Activated CD4-positive, alpha-beta T cell treated with anti-CD3 and anti-CD28 coated beads for 36 hours (primary cell): ENCODE results near the gene RPTOR. TPM values are rescaled to one million over a fixed set of nuclear protein-coding genes. Genes with fewer than 3 reads are reported as not detected.

ENCODE experiments used
- ATAC-seq: fragments of 200-7000 bp; cut with Tn5 transposase; one replicate; pipeline ENCODE4 v1.10.0; 2021; ENCODE audit warnings: mild to moderate bottlenecking, moderate library complexity
- CTCF ChIA-PET: fragments of 350-600 bp; sonication (Branson Sonifier 250); formaldehyde crosslinking; loops from one replicate; lab custom pipeline; 2021; ENCODE audit warnings: antibody characterized with exemption; lab: Charles Lee
- POLR2A ChIA-PET: fragments of 350-600 bp; sonication (Branson Sonifier 250); formaldehyde crosslinking; loops from one replicate; lab custom pipeline; 2021; ENCODE audit warnings: antibody characterized with exemption, inconsistent platforms; lab: Charles Lee
- DNase-seq: peaks from one replicate; pipeline ENCODE4 v3.0.0-alpha.2; 2020
- H3K27ac Mint-ChIP-seq: one replicate; pipeline ENCODE4 v1.8.0; 2021; ENCODE audit warnings: mixed read lengths
- H3K27me3 Mint-ChIP-seq: one replicate; pipeline ENCODE4 v1.8.0; 2021; ENCODE audit warnings: mixed read lengths
- H3K36me3 Mint-ChIP-seq: one replicate; pipeline ENCODE4 v1.8.0; 2021; ENCODE audit warnings: low read depth, mixed read lengths
- H3K4me1 Mint-ChIP-seq: one replicate; pipeline ENCODE4 v1.8.0; 2021; ENCODE audit warnings: mixed read lengths
- H3K4me3 Mint-ChIP-seq: one replicate; pipeline ENCODE4 v1.8.0; 2021; ENCODE audit warnings: mild to moderate bottlenecking, moderate library complexity, mixed read lengths
- H3K9me3 Mint-ChIP-seq: one replicate; pipeline ENCODE4 v1.8.0; 2021; ENCODE audit warnings: low read depth, mixed read lengths
- intact Hi-C, 2 experiments: fragments of 100-400 bp; cut with DNase I in 1 of 2; cut with micrococcal nuclease in 1 of 2; formaldehyde crosslinking; loops; one replicate each; pipeline versions ENCODE4 v1.14.2 to v1.15.1; 2022 to 2024; cut with DNase I, micrococcal nuclease
- total RNA-seq, 2 experiments: library from RNA; stranded (reverse); gene quantifications; one replicate each; pipeline ENCODE4 v1.2.3, GENCODE V29; 2021

Gene RPTOR
- total RNA-seq, 2 experiments from 2014 or later, result 48.6 to 58.1 TPM

- intact Hi-C loops, result no loop called here
- DNase-seq (no peak), ATAC-seq (no peak)
- Mint-ChIP-seq H3K27ac (no peak overlapping the region), H3K9me3 (no peaks in the 10 kb centered on the region), H3K36me3 (peaks cover 36% of the 10 kb centered on the region), H3K27me3 (no peaks in the 10 kb centered on the region), H3K4me1 (no peaks in the 10 kb centered on the region), H3K4me3 (no peak overlapping the region)
- POLR2A ChIA-PET, result interaction anchor here (0.6 kb wide), 1 partner anchor 30 kb away, joined by 3 read pairs; no protein-coding TSS in a partner anchor
- CTCF ChIA-PET, result interaction anchor here (0.8 to 1.0 kb wide), 2 partner anchors 17 to 102 kb away, joined by 3 to 4 read pairs; no protein-coding TSS in a partner anchor
These were observed 384.8 kb downstream of the RPTOR start for GRCh38 chr17:80929449-80929848.

- intact Hi-C loops, result no loop called here
- Mint-ChIP-seq H3K9me3 (no peaks in the 10 kb centered on the region), H3K27ac (no peak overlapping the region), H3K4me1 (peaks cover 4% of the 10 kb centered on the region), H3K36me3 (peaks cover 28% of the 10 kb centered on the region), H3K4me3 (no peak overlapping the region), H3K27me3 (no peaks in the 10 kb centered on the region)
- ChIA-PET POLR2A (interaction anchor here (0.6 kb wide), 1 partner anchor 226 kb away, joined by 3 read pairs; no protein-coding TSS in a partner anchor), CTCF (interaction anchor here (0.7 to 1.5 kb wide), 4 partner anchors 8 to 355 kb away, joined by 3 to 5 read pairs (median 3); no protein-coding TSS in a partner anchor)
- ATAC-seq (no peak), DNase-seq (no peak)
These were observed 386.0 kb downstream of the RPTOR start for GRCh38 chr17:80930335-80931279.

GRCh38 chr17:80931421-80932265, 387.0 kb downstream of the RPTOR start:
- no peaks in the 10 kb centered on the region for H3K9me3 Mint-ChIP-seq
- peaks cover 20% of the 10 kb centered on the region for H3K36me3 Mint-ChIP-seq
- ChIA-PET POLR2A (no interaction called here), CTCF (interaction anchor here (0.7 to 1.5 kb wide), 2 partner anchors 9 to 55 kb away, joined by 3 to 5 read pairs; no protein-coding TSS in a partner anchor)
- no peaks in the 10 kb centered on the region for H3K27me3 Mint-ChIP-seq
- no peak overlapping the region for H3K27ac Mint-ChIP-seq
- no peak overlapping the region for H3K4me3 Mint-ChIP-seq
- peaks cover 14% of the 10 kb centered on the region for H3K4me1 Mint-ChIP-seq
- intact Hi-C loops, result no loop called here
- DNase-seq (no peak), ATAC-seq (no peak)

GRCh38 chr17:80935526-80935925, 390.9 kb downstream of the RPTOR start:
- no peaks in the 10 kb centered on the region for H3K27me3 Mint-ChIP-seq
- POLR2A ChIA-PET, result no interaction called here
- intact Hi-C loops, result no loop called here
- no peak for ATAC-seq
- H3K36me3 Mint-ChIP-seq, result peaks cover 14% of the 10 kb centered on the region
- no peaks in the 10 kb centered on the region for H3K9me3 Mint-ChIP-seq
- H3K4me1 Mint-ChIP-seq, result peaks cover 40% of the 10 kb centered on the region
- DNase-seq, result no peak
- H3K27ac Mint-ChIP-seq, result no peak overlapping the region
- CTCF ChIA-PET, result no interaction called here
- H3K4me3 Mint-ChIP-seq, result no peak overlapping the region

- H3K27ac Mint-ChIP-seq, result no peak overlapping the region
- no peak overlapping the region for H3K4me3 Mint-ChIP-seq
- no peak for DNase-seq
- peaks cover 14% of the 10 kb centered on the region for H3K36me3 Mint-ChIP-seq
- peak; percentile 28 for ATAC-seq
- POLR2A ChIA-PET, result no interaction called here
- H3K4me1 Mint-ChIP-seq, result peaks cover 40% of the 10 kb centered on the region
- no peaks in the 10 kb centered on the region for H3K27me3 Mint-ChIP-seq
- intact Hi-C loops, result no loop called here
- CTCF ChIA-PET, result interaction anchor here (0.8 kb wide), 1 partner anchor 118 kb away, joined by 3 read pairs; no protein-coding TSS in a partner anchor
- no peaks in the 10 kb centered on the region for H3K9me3 Mint-ChIP-seq
These were observed 391.6 kb downstream of the RPTOR start for GRCh38 chr17:80936218-80936617.

- Mint-ChIP-seq H3K4me1 (peaks cover 40% of the 10 kb centered on the region), H3K27me3 (no peaks in the 10 kb centered on the region), H3K36me3 (peaks cover 11% of the 10 kb centered on the region), H3K9me3 (no peaks in the 10 kb centered on the region), H3K27ac (no peak overlapping the region), H3K4me3 (no peak overlapping the region)
- DNase-seq (no peak), ATAC-seq (no peak)
- intact Hi-C loops, result no loop called here
- CTCF ChIA-PET, result interaction anchor here (0.8 to 1.4 kb wide), 2 partner anchors 89 to 118 kb away, joined by 3 to 4 read pairs; no protein-coding TSS in a partner anchor
- POLR2A ChIA-PET, result no interaction called here
These were observed 392.1 kb downstream of the RPTOR start for GRCh38 chr17:80936723-80937122.

GRCh38 chr17:80937462-80938381, 393.1 kb downstream of the RPTOR start:
- ATAC-seq (peak; percentile 30), DNase-seq (peak; percentile 20)
- Mint-ChIP-seq H3K27ac (peak overlapping the region; percentile 67), H3K36me3 (peaks cover 16% of the 10 kb centered on the region), H3K4me1 (peaks cover 40% of the 10 kb centered on the region), H3K9me3 (no peaks in the 10 kb centered on the region), H3K4me3 (no peak overlapping the region), H3K27me3 (no peaks in the 10 kb centered on the region)
- intact Hi-C loops, result no loop called here
- POLR2A ChIA-PET, result interaction anchor here (0.6 to 0.8 kb wide), 3 partner anchors 81 to 332 kb away, joined by 3 to 5 read pairs (median 3); no protein-coding TSS in a partner anchor
- CTCF ChIA-PET, result interaction anchor here (0.6 to 1.4 kb wide), 6 partner anchors 10 to 836 kb away, joined by 3 to 5 read pairs (median 4); partner anchors contain the start of gene GAA

- Mint-ChIP-seq H3K4me1 (peaks cover 40% of the 10 kb centered on the region), H3K4me3 (no peak overlapping the region), H3K27ac (peak overlapping the region; percentile 67), H3K36me3 (peaks cover 16% of the 10 kb centered on the region), H3K27me3 (no peaks in the 10 kb centered on the region), H3K9me3 (no peaks in the 10 kb centered on the region)
- peak; percentile 77 for ATAC-seq
- intact Hi-C loops, result no loop called here
- ChIA-PET POLR2A (interaction anchor here (0.7 to 0.8 kb wide), 2 partner anchors 82 to 333 kb away, joined by 3 to 5 read pairs; no protein-coding TSS in a partner anchor), CTCF (interaction anchor here (0.6 to 1.4 kb wide), 4 partner anchors 11 to 837 kb away, joined by 3 to 4 read pairs (median 3); partner anchors contain the start of gene GAA)
- DNase-seq, result peak; percentile 71
These were observed 393.9 kb downstream of the RPTOR start for GRCh38 chr17:80938556-80938955.

- no peaks in the 10 kb centered on the region for H3K9me3 Mint-ChIP-seq
- H3K27me3 Mint-ChIP-seq, result no peaks in the 10 kb centered on the region
- POLR2A ChIA-PET, result no interaction called here
- intact Hi-C loops, result no loop called here
- H3K4me1 Mint-ChIP-seq, result peaks cover 40% of the 10 kb centered on the region
- H3K27ac Mint-ChIP-seq, result no peak overlapping the region
- peaks cover 16% of the 10 kb centered on the region for H3K36me3 Mint-ChIP-seq
- DNase-seq (no peak), ATAC-seq (no peak)
- H3K4me3 Mint-ChIP-seq, result no peak overlapping the region
- CTCF ChIA-PET, result interaction anchor here (0.6 to 1.4 kb wide), 3 partner anchors 11 to 30 kb away, joined by 3 read pairs; no protein-coding TSS in a partner anchor
These were observed 394.8 kb downstream of the RPTOR start for GRCh38 chr17:80939151-80940145.
